ENCODE data around the gene RBL2. TPM values are rescaled to one million over a fixed set of nuclear protein-coding genes. Genes with fewer than 3 reads are reported as not detected.

Gene RBL2
- total RNA-seq, 4 donors from 2014 or later = 105 to 136 (median 116) TPM

DNA sequence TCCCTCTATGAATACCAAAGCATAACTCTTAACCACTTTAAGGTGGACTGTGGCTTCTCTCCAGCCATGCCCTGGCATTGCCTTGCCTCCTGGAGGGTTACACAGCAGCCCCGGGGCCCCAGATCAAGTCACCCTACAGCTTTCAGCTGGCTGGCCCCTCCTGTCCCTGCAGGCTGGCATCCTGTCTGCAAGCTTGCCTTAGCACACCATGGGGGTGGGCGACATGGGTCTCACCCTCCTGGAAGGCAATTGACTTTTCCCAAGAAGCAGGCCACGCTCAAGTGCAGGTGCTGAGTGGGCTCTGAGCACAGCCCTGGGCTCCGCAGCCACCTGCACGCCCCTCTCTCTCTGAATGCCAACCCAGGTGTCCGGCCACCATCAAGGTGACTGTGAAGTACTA is 94.5 kb downstream of the RBL2 start:
- TF ChIP-seq CTCF (IDR thresholded peaks at IDR 0.05; ENCODE audit: low read depth) = no peak

DNA sequence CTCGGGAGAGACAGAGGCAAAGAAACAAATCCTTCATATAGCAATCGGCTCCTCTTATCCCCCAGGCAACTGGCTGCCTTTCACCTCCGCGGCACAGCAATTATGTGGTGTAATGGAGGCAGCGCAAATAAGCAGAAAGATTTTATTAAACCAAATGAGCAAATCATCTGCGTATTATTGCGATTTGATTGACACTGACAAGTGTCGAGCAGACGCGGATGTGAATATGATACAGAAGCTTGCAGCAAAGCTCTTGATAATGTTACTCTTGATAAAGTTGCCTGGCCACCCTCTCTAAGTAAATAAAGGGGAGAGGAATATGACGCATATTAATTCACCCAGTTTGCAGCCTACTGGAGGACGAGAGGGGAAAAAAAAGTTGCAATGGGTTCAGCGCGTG is 95.2 kb downstream of the RBL2 start:
- TF ChIP-seq CTCF (IDR thresholded peaks at IDR 0.05; ENCODE audit: low read depth) = no peak

DNA sequence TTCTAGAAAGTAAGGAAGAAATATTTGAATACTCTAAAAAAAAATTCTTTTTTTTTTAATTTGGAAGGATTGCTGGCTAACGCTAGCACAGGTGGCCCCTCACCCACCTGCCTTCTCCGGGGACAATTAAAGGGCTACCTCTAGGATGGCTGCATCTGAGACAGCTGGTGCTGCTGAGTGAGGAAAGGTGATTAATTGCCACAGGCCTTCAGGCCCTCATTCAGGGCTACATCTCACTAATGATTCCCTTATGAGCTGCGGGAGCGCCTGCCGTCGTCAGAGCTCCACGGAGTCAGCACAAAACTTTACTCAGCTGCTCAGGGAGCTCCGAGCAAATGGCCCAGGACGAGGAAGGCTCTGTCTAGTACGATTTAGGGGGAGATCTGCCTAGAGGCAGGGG is 95.8 kb downstream of the RBL2 start:
- no peak for TF ChIP-seq CTCF (IDR thresholded peaks at IDR 0.05; ENCODE audit: low read depth)

DNA sequence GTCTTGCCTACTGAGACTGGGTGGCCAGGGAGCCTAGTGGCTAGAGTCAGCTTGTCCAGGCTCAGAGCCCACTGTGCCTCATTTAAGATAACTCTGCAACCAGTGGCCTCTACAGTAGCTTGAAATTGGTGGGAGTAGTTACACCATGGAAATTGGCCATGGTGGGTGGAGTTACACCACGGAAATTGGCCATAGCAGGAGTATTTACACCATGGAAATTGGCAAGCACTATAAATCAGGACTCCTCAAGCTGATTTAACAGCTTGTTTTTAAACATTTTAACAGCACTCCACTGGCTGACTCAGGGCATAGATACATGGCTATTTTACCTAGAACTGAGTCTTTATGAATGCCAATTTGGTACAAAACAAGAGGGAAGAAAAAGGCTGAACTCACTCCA is 96.5 kb downstream of the RBL2 start:
- TF ChIP-seq CTCF (IDR thresholded peaks at IDR 0.05; ENCODE audit: low read depth) = no peak

GRCh38 chr16:53534206-53534605 is 99.9 kb downstream of the RBL2 start:
- no peak for TF ChIP-seq CTCF (IDR thresholded peaks at IDR 0.05; ENCODE audit: low read depth)

GRCh38 chr16:53537626-53538025 is 103.4 kb downstream of the RBL2 start:
- TF ChIP-seq CTCF (IDR thresholded peaks at IDR 0.05; ENCODE audit: low read depth) = no peak

Small RNAs within 50 kb of the gene (small RNA-seq; reads per million reads assigned to genes)
- gene RNU6-1153P = not detected

Other genes with a start within 250 kb of the RBL2 start
- gene AKTIP, start 68.7 kb downstream of the RBL2 start, total RNA-seq = 10 to 100 TPM; 28.9 to 63.9 (median 54.2) TPM

Measured in subcutaneous adipose tissue (tissue), 4 donors.